ENCODE data around the gene BTD.

BTD gene

GRCh38 chr3:15693355-15693754, 91.8 kb downstream of the BTD start:
- peaks cover 62% of the 10 kb centered on the region for H3K36me3 ChIP-seq (ENCODE audit: control insufficient read depth, low read length)
- no peaks in the 10 kb centered on the region for H3K9me2 ChIP-seq (replicated peaks; ENCODE audit: control insufficient read depth, low read length)
- TF ChIP-seq CTCF (IDR thresholded peaks at IDR 0.05; ENCODE audit: low read depth, low read length, poor library complexity, severe bottlenecking) (no peak), EZH2phosphoT487 (IDR thresholded peaks at IDR 0.05; ENCODE audit: borderline replicate concordance, low read length) (no peak)
- H3K4me3 ChIP-seq (ENCODE audit: low read length), result no peak overlapping the region
- no peak overlapping the region for H3K4me2 ChIP-seq (ENCODE audit: low read length)
- H4K20me1 ChIP-seq (ENCODE audit: control insufficient read depth, insufficient read depth, low read depth, low read length), result no peaks in the 10 kb centered on the region
- no peaks in the 10 kb centered on the region for H3K4me1 ChIP-seq (ENCODE audit: control insufficient read depth, low read length)
- no peaks in the 10 kb centered on the region for H3K9me3 ChIP-seq (ENCODE audit: control insufficient read depth, insufficient read depth, low read length)
- no peaks in the 10 kb centered on the region for H3K79me2 ChIP-seq (ENCODE audit: control insufficient read depth, low read length)
- H3K27me3 ChIP-seq (ENCODE audit: control insufficient read depth, low read length), result no peaks in the 10 kb centered on the region
- no peaks in the 10 kb centered on the region for H3F3A ChIP-seq (ENCODE audit: control insufficient read depth, insufficient read depth)
- H3K27ac ChIP-seq (ENCODE audit: low read depth, low read length), result no peak overlapping the region

- TF ChIP-seq EZH2phosphoT487 (IDR thresholded peaks at IDR 0.05; ENCODE audit: borderline replicate concordance, low read length) (no peak), CTCF (IDR thresholded peaks at IDR 0.05; ENCODE audit: low read depth, low read length, poor library complexity, severe bottlenecking) (no peak)
These were observed 93.1 kb downstream of the BTD start for GRCh38 chr3:15694628-15695027.

More at GRCh38 chr3:15694628-15695027, 93.1 kb downstream of the BTD start:
- Histone ChIP-seq H3K79me2 (ENCODE audit: control insufficient read depth, low read length) (no peaks in the 10 kb centered on the region), H3K4me1 (ENCODE audit: control insufficient read depth, low read length) (no peaks in the 10 kb centered on the region), H3K27ac (ENCODE audit: low read depth, low read length) (no peak overlapping the region), H3K9me3 (ENCODE audit: control insufficient read depth, insufficient read depth, low read length) (no peaks in the 10 kb centered on the region), H3F3A (ENCODE audit: control insufficient read depth, insufficient read depth) (no peaks in the 10 kb centered on the region), H4K20me1 (ENCODE audit: control insufficient read depth, insufficient read depth, low read depth, low read length) (no peaks in the 10 kb centered on the region), H3K9me2 (replicated peaks; ENCODE audit: control insufficient read depth, low read length) (no peaks in the 10 kb centered on the region), H3K4me2 (ENCODE audit: low read length) (no peak overlapping the region), H3K4me3 (ENCODE audit: low read length) (no peak overlapping the region), H3K36me3 (ENCODE audit: control insufficient read depth, low read length) (peaks cover 50% of the 10 kb centered on the region), H3K27me3 (ENCODE audit: control insufficient read depth, low read length) (no peaks in the 10 kb centered on the region)

Data from DOHH2 (cell line).